Epithelial cell of esophagus (primary cell): Measurements from ENCODE around the gene PSRC1.

ENCODE experiments used
- DNase-seq: peaks from one replicate; pipeline ENCODE4 v3.0.0; 2010; ENCODE audit warnings: low read depth
- H3K4me3 ChIP-seq: 2 replicates; pipeline ENCODE4 v1.5.1; 2011; ENCODE audit warnings: mild to moderate bottlenecking, low read length, control low read depth
- CTCF ChIP-seq: IDR thresholded peaks from 2 replicates; pipeline ENCODE4 v1.5.1; 2011; ENCODE audit warnings: low read depth, mild to moderate bottlenecking, low read length, control low read depth, inconsistent platforms; ENCODE audit not compliant: insufficient read depth; ENCODE audit errors: missing control alignments

The PSRC1 gene

GRCh38 chr1:109270623-109271317 is 12.2 kb downstream of the PSRC1 start:
- no peak for DNase-seq
- no peak overlapping the region for H3K4me3 ChIP-seq
- no peak for TF ChIP-seq CTCF

- DNase-seq, result no peak
- TF ChIP-seq CTCF, result no peak
- H3K4me3 ChIP-seq, result no peak overlapping the region
These were observed 12.8 kb downstream of the PSRC1 start for GRCh38 chr1:109269981-109270622.

- DNase-seq, result no peak
- H3K4me3 ChIP-seq, result no peak overlapping the region
- no peak for TF ChIP-seq CTCF
These were observed 13.5 kb downstream of the PSRC1 start for GRCh38 chr1:109269212-109269980.

GRCh38 chr1:109268431-109269211 is 14.3 kb downstream of the PSRC1 start:
- no peak overlapping the region for H3K4me3 ChIP-seq
- no peak for TF ChIP-seq CTCF
- no peak for DNase-seq

- TF ChIP-seq CTCF, result no peak
- no peak for DNase-seq
- no peak overlapping the region for H3K4me3 ChIP-seq
These were observed 15.1 kb downstream of the PSRC1 start for GRCh38 chr1:109267743-109268300.

GRCh38 chr1:109266965-109267364 is 16.0 kb downstream of the PSRC1 start:
- DNase-seq, result peak; percentile 92
- no peak overlapping the region for H3K4me3 ChIP-seq
- no peak for TF ChIP-seq CTCF
